ENCODE data around the gene GRHL1.

Gene GRHL1

GRCh38 chr2:9946818-9947217 is 4.7 kb upstream of the GRHL1 start:
- H3K27ac ChIP-seq (ENCODE audit: low read depth in 2 of 2, low read length in 2 of 2): no peak overlapping the region
- H3K9me3 ChIP-seq (ENCODE audit: control insufficient read depth in 2 of 2, low read length in 2 of 2): no peaks in the 10 kb centered on the region
- H3K27me3 ChIP-seq (ENCODE audit: control insufficient read depth in 2 of 2, insufficient read depth in 2 of 2, low read length in 2 of 2): peaks cover 10 to 11% of the 10 kb centered on the region in 2 donors
- no peak overlapping the region for H3K4me3 ChIP-seq (ENCODE audit: low read length in 2 of 2)
- no peaks in the 10 kb centered on the region for H3K36me3 ChIP-seq (ENCODE audit: control insufficient read depth in 2 of 2, insufficient read depth in 2 of 2, low read length in 2 of 2)
- H3K4me1 ChIP-seq (ENCODE audit: control insufficient read depth in 2 of 2, insufficient read depth in 2 of 2, low read length in 2 of 2): peaks cover 6 to 8% of the 10 kb centered on the region in 2 donors
- H3K9ac ChIP-seq (ENCODE audit: low read depth in 1 of 2, low read length in 2 of 2): no peak overlapping the region

GRCh38 chr2:9948721-9949120 is 2.8 kb upstream of the GRHL1 start:
- Histone ChIP-seq H3K27me3 (ENCODE audit: control insufficient read depth in 2 of 2, insufficient read depth in 2 of 2, low read length in 2 of 2) (peaks cover 17 to 21% of the 10 kb centered on the region in 2 donors), H3K36me3 (ENCODE audit: control insufficient read depth in 2 of 2, insufficient read depth in 2 of 2, low read length in 2 of 2) (no peaks in the 10 kb centered on the region), H3K9me3 (ENCODE audit: control insufficient read depth in 2 of 2, low read length in 2 of 2) (no peaks in the 10 kb centered on the region), H3K27ac (ENCODE audit: low read depth in 2 of 2, low read length in 2 of 2) (no peak overlapping the region), H3K4me3 (ENCODE audit: low read length in 2 of 2) (no peak overlapping the region), H3K9ac (ENCODE audit: low read depth in 1 of 2, low read length in 2 of 2) (no peak overlapping the region), H3K4me1 (ENCODE audit: control insufficient read depth in 2 of 2, insufficient read depth in 2 of 2, low read length in 2 of 2) (peaks cover 9 to 12% of the 10 kb centered on the region in 2 donors)

GRCh38 chr2:9949239-9949991 is 2.1 kb upstream of the GRHL1 start:
- Histone ChIP-seq H3K27ac (ENCODE audit: low read depth in 2 of 2, low read length in 2 of 2) (no peak overlapping the region), H3K9ac (ENCODE audit: low read depth in 1 of 2, low read length in 2 of 2) (no peak overlapping the region), H3K27me3 (ENCODE audit: control insufficient read depth in 2 of 2, insufficient read depth in 2 of 2, low read length in 2 of 2) (peaks cover 19 to 21% of the 10 kb centered on the region in 2 donors), H3K9me3 (ENCODE audit: control insufficient read depth in 2 of 2, low read length in 2 of 2) (no peaks in the 10 kb centered on the region), H3K36me3 (ENCODE audit: control insufficient read depth in 2 of 2, insufficient read depth in 2 of 2, low read length in 2 of 2) (no peaks in the 10 kb centered on the region), H3K4me3 (ENCODE audit: low read length in 2 of 2) (no peak overlapping the region), H3K4me1 (ENCODE audit: control insufficient read depth in 2 of 2, insufficient read depth in 2 of 2, low read length in 2 of 2) (peaks cover 13 to 16% of the 10 kb centered on the region in 2 donors)

- no peak overlapping the region for H3K9ac ChIP-seq (ENCODE audit: low read depth in 1 of 2, low read length in 2 of 2)
- peaks cover 14 to 16% of the 10 kb centered on the region in 2 donors for H3K4me1 ChIP-seq (ENCODE audit: control insufficient read depth in 2 of 2, insufficient read depth in 2 of 2, low read length in 2 of 2)
- no peaks in the 10 kb centered on the region for H3K36me3 ChIP-seq (ENCODE audit: control insufficient read depth in 2 of 2, insufficient read depth in 2 of 2, low read length in 2 of 2)
- no peak overlapping the region for H3K4me3 ChIP-seq (ENCODE audit: low read length in 2 of 2)
- no peak overlapping the region for H3K27ac ChIP-seq (ENCODE audit: low read depth in 2 of 2, low read length in 2 of 2)
- H3K27me3 ChIP-seq (ENCODE audit: control insufficient read depth in 2 of 2, insufficient read depth in 2 of 2, low read length in 2 of 2): peaks cover 21 to 23% of the 10 kb centered on the region in 2 donors
- no peaks in the 10 kb centered on the region for H3K9me3 ChIP-seq (ENCODE audit: control insufficient read depth in 2 of 2, low read length in 2 of 2)
Observed at GRCh38 chr2:9949992-9950520, 1.4 kb upstream of the GRHL1 start.

GRCh38 chr2:9950521-9951271 is 797 bp upstream of the GRHL1 start:
- Histone ChIP-seq H3K27me3 (ENCODE audit: control insufficient read depth in 2 of 2, insufficient read depth in 2 of 2, low read length in 2 of 2) (peaks cover 23 to 26% of the 10 kb centered on the region in 2 donors), H3K27ac (ENCODE audit: low read depth in 2 of 2, low read length in 2 of 2) (peak overlapping the region in 1 of 2 donors; percentile 9), H3K9ac (ENCODE audit: low read depth in 1 of 2, low read length in 2 of 2) (peak overlapping the region in 1 of 2 donors; percentile 60), H3K4me1 (ENCODE audit: control insufficient read depth in 2 of 2, insufficient read depth in 2 of 2, low read length in 2 of 2) (peaks cover 14 to 16% of the 10 kb centered on the region in 2 donors), H3K36me3 (ENCODE audit: control insufficient read depth in 2 of 2, insufficient read depth in 2 of 2, low read length in 2 of 2) (no peaks in the 10 kb centered on the region), H3K9me3 (ENCODE audit: control insufficient read depth in 2 of 2, low read length in 2 of 2) (no peaks in the 10 kb centered on the region), H3K4me3 (ENCODE audit: low read length in 2 of 2) (peak overlapping the region; percentile 61 to 72)

GRCh38 chr2:9951272-9951521 is 296 bp upstream of the GRHL1 start:
- H3K27me3 ChIP-seq (ENCODE audit: control insufficient read depth in 2 of 2, insufficient read depth in 2 of 2, low read length in 2 of 2): peaks cover 25 to 28% of the 10 kb centered on the region in 2 donors
- H3K9me3 ChIP-seq (ENCODE audit: control insufficient read depth in 2 of 2, low read length in 2 of 2): no peaks in the 10 kb centered on the region
- peak overlapping the region in 1 of 2 donors; percentile 60 for H3K9ac ChIP-seq (ENCODE audit: low read depth in 1 of 2, low read length in 2 of 2)
- H3K36me3 ChIP-seq (ENCODE audit: control insufficient read depth in 2 of 2, insufficient read depth in 2 of 2, low read length in 2 of 2): no peaks in the 10 kb centered on the region
- peaks cover 14 to 16% of the 10 kb centered on the region in 2 donors for H3K4me1 ChIP-seq (ENCODE audit: control insufficient read depth in 2 of 2, insufficient read depth in 2 of 2, low read length in 2 of 2)
- no peak overlapping the region for H3K27ac ChIP-seq (ENCODE audit: low read depth in 2 of 2, low read length in 2 of 2)
- H3K4me3 ChIP-seq (ENCODE audit: low read length in 2 of 2): peak overlapping the region; percentile 61 to 72

GRCh38 chr2:9952286-9952737 is 819 bp downstream of the GRHL1 start:
- H3K9ac ChIP-seq (ENCODE audit: low read depth in 1 of 2, low read length in 2 of 2): peak overlapping the region in 1 of 2 donors; percentile 65
- H3K9me3 ChIP-seq (ENCODE audit: control insufficient read depth in 2 of 2, low read length in 2 of 2): no peaks in the 10 kb centered on the region
- H3K36me3 ChIP-seq (ENCODE audit: control insufficient read depth in 2 of 2, insufficient read depth in 2 of 2, low read length in 2 of 2): no peaks in the 10 kb centered on the region
- peak overlapping the region; percentile 63 to 66 for H3K4me3 ChIP-seq (ENCODE audit: low read length in 2 of 2)
- no peak overlapping the region for H3K27ac ChIP-seq (ENCODE audit: low read depth in 2 of 2, low read length in 2 of 2)
- H3K4me1 ChIP-seq (ENCODE audit: control insufficient read depth in 2 of 2, insufficient read depth in 2 of 2, low read length in 2 of 2): peaks cover 14 to 16% of the 10 kb centered on the region in 2 donors
- H3K27me3 ChIP-seq (ENCODE audit: control insufficient read depth in 2 of 2, insufficient read depth in 2 of 2, low read length in 2 of 2): peaks cover 25 to 28% of the 10 kb centered on the region in 2 donors

GRCh38 chr2:9952856-9953503 is 1.5 kb downstream of the GRHL1 start:
- Histone ChIP-seq H3K9me3 (ENCODE audit: control insufficient read depth in 2 of 2, low read length in 2 of 2) (no peaks in the 10 kb centered on the region), H3K9ac (ENCODE audit: low read depth in 1 of 2, low read length in 2 of 2) (no peak overlapping the region), H3K27ac (ENCODE audit: low read depth in 2 of 2, low read length in 2 of 2) (no peak overlapping the region), H3K27me3 (ENCODE audit: control insufficient read depth in 2 of 2, insufficient read depth in 2 of 2, low read length in 2 of 2) (peaks cover 25 to 28% of the 10 kb centered on the region in 2 donors), H3K4me3 (ENCODE audit: low read length in 2 of 2) (no peak overlapping the region), H3K4me1 (ENCODE audit: control insufficient read depth in 2 of 2, insufficient read depth in 2 of 2, low read length in 2 of 2) (peaks cover 14 to 16% of the 10 kb centered on the region in 2 donors), H3K36me3 (ENCODE audit: control insufficient read depth in 2 of 2, insufficient read depth in 2 of 2, low read length in 2 of 2) (no peaks in the 10 kb centered on the region)

- peaks cover 25 to 28% of the 10 kb centered on the region in 2 donors for H3K27me3 ChIP-seq (ENCODE audit: control insufficient read depth in 2 of 2, insufficient read depth in 2 of 2, low read length in 2 of 2)
- H3K4me1 ChIP-seq (ENCODE audit: control insufficient read depth in 2 of 2, insufficient read depth in 2 of 2, low read length in 2 of 2): peaks cover 14 to 16% of the 10 kb centered on the region in 2 donors
- H3K36me3 ChIP-seq (ENCODE audit: control insufficient read depth in 2 of 2, insufficient read depth in 2 of 2, low read length in 2 of 2): no peaks in the 10 kb centered on the region
- H3K4me3 ChIP-seq (ENCODE audit: low read length in 2 of 2): no peak overlapping the region
- no peaks in the 10 kb centered on the region for H3K9me3 ChIP-seq (ENCODE audit: control insufficient read depth in 2 of 2, low read length in 2 of 2)
- no peak overlapping the region for H3K27ac ChIP-seq (ENCODE audit: low read depth in 2 of 2, low read length in 2 of 2)
- H3K9ac ChIP-seq (ENCODE audit: low read depth in 1 of 2, low read length in 2 of 2): no peak overlapping the region
Observed at GRCh38 chr2:9954136-9954535, 2.6 kb downstream of the GRHL1 start.

- no peak overlapping the region for H3K4me3 ChIP-seq (ENCODE audit: low read length in 2 of 2)
- H3K27me3 ChIP-seq (ENCODE audit: control insufficient read depth in 2 of 2, insufficient read depth in 2 of 2, low read length in 2 of 2): peaks cover 7 to 16% of the 10 kb centered on the region in 2 donors
- no peaks in the 10 kb centered on the region for H3K36me3 ChIP-seq (ENCODE audit: control insufficient read depth in 2 of 2, insufficient read depth in 2 of 2, low read length in 2 of 2)
- H3K9me3 ChIP-seq (ENCODE audit: control insufficient read depth in 2 of 2, low read length in 2 of 2): no peaks in the 10 kb centered on the region
- H3K9ac ChIP-seq (ENCODE audit: low read depth in 1 of 2, low read length in 2 of 2): no peak overlapping the region
- H3K27ac ChIP-seq (ENCODE audit: low read depth in 2 of 2, low read length in 2 of 2): no peak overlapping the region
- H3K4me1 ChIP-seq (ENCODE audit: control insufficient read depth in 2 of 2, insufficient read depth in 2 of 2, low read length in 2 of 2): peaks cover 3 to 4% of the 10 kb centered on the region in 2 donors
Observed at GRCh38 chr2:9958057-9958456, 6.6 kb downstream of the GRHL1 start.

Data from mucosa of rectum (tissue), 2 donors.